ENCODE results near the gene ATP4A. TPM values are rescaled to one million over a fixed set of nuclear protein-coding genes. Genes with fewer than 3 reads are reported as not detected.

The ATP4A gene
- total and polyA plus RNA-seq, 9 of the 15 experiments (the other 6 are each of a cell fraction or from before 2014, with no cell fraction given) = 0.15 TPM; not detected in 8

GRCh38 chr19:35545001-35545854 is 18.2 kb downstream of the ATP4A start, which contains the start of gene TMEM147 (continued):
- TF ChIP-seq VEZF1 (CRISPR knock-in tag; IDR thresholded peaks at IDR 0.05) (peak; percentile 91), SMARCE1 (IDR thresholded peaks at IDR 0.05) (0 out of 2 replicates have a peak, but pooled peaks have one; percentile 19), MBD2 (IDR thresholded peaks at IDR 0.05; ENCODE audit: borderline replicate concordance, low read depth) (peak; percentile 76), ELF1 (tag; IDR thresholded peaks at IDR 0.05) (peak; percentile 86), PYGO2 (tag; IDR thresholded peaks at IDR 0.05) (no peak), SMAD2 (IDR thresholded peaks at IDR 0.05; ENCODE audit: low read depth, low read length) (no peak), KLF1 (tag; IDR thresholded peaks at IDR 0.05) (0 out of 2 replicates have a peak, but pooled peaks have one; percentile 54), FOXO4 (CRISPR knock-in tag; IDR thresholded peaks at IDR 0.05) (no peak), SAFB (IDR thresholded peaks at IDR 0.05; ENCODE audit: borderline replicate concordance, low read depth, low read length) (peak; percentile 41; the same call in 1 of the 2 replicates), ZNF347 (CRISPR knock-in tag; IDR thresholded peaks at IDR 0.05; ENCODE audit: low read depth) (no peak), USF1 (CRISPR knock-in tag; IDR thresholded peaks at IDR 0.05) (peak; percentile 69), CBX3 (IDR thresholded peaks at IDR 0.05; ENCODE audit: borderline replicate concordance in 1 of 2, low read length in 2 of 2) (no peak), XRCC4 (IDR thresholded peaks at IDR 0.05; ENCODE audit: extremely low read depth, insufficient read depth, insufficient read length) (no peak), TEAD1 (CRISPR knock-in tag; IDR thresholded peaks at IDR 0.05) (0 out of 4 replicates have a peak, but pooled peaks of 1 of the 2 experiments have one; percentile 53), AFF1 (IDR thresholded peaks at IDR 0.05; ENCODE audit: low read depth in 1 of 2, partially characterized antibody in 2 of 2) (peak in 1 of 2 experiments; percentile 80), ATF1 (CRISPR knock-in tag; IDR thresholded peaks at IDR 0.05) (peak; percentile 85), ATF1 (tag; IDR thresholded peaks at IDR 0.05) (peak; percentile 99), ESRRA (IDR thresholded peaks at IDR 0.05; ENCODE audit: borderline replicate concordance, low read depth) (peak; percentile 59), DACH1 (IDR thresholded peaks at IDR 0.05; ENCODE audit: partially characterized antibody) (no peak), HDAC2 (IDR thresholded peaks at IDR 0.05) (peak; percentile 25)

All from K562 (cell line).